Hepatocyte (in vitro differentiated cells): ENCODE measurements around the gene CNN3.

Experiments used
- EZH2 ChIP-seq: fragments of 200-600 bp; sonication (generic); IDR thresholded peaks from 2 replicates; pipeline ENCODE4 v1.6.1; 2016; ENCODE audit warnings: antibody characterized with exemption, mild to moderate bottlenecking, borderline replicate concordance
- TF ChIP-seq, protein P1 (sequence below): fragments of 200-600 bp; sonication (generic); IDR thresholded peaks from 2 replicates; pipeline ENCODE4 v1.5.1; 2016; ENCODE audit warnings: antibody characterized with exemption, mild to moderate bottlenecking; ENCODE audit not compliant: poor library complexity

DNA sequence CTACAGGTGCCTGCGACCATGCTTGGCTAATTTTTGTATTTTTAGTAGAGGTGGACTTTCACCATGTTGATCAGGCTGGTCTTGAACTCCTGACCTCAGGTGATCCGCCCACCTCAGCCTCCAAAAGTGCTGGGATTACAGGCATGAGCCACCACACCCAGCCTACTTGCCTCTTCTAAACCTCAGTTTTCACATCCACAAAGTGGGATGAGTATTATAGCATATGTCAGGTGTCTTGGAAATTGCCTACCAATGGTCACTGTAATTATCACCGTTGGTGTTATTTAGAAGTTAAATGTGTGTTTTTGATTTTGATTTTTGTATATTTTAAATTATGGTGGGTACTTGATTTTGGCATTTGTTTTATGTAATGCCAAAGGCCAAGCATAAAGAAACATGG is 70.0 kb downstream of the CNN3 start:
- TF ChIP-seq, protein P1, sequence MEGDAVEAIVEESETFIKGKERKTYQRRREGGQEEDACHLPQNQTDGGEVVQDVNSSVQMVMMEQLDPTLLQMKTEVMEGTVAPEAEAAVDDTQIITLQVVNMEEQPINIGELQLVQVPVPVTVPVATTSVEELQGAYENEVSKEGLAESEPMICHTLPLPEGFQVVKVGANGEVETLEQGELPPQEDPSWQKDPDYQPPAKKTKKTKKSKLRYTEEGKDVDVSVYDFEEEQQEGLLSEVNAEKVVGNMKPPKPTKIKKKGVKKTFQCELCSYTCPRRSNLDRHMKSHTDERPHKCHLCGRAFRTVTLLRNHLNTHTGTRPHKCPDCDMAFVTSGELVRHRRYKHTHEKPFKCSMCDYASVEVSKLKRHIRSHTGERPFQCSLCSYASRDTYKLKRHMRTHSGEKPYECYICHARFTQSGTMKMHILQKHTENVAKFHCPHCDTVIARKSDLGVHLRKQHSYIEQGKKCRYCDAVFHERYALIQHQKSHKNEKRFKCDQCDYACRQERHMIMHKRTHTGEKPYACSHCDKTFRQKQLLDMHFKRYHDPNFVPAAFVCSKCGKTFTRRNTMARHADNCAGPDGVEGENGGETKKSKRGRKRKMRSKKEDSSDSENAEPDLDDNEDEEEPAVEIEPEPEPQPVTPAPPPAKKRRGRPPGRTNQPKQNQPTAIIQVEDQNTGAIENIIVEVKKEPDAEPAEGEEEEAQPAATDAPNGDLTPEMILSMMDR: no peak
- TF ChIP-seq EZH2: no peak
